GM23338 (cell line): Measurements from ENCODE around the gene TAF15. TPM values are rescaled to one million over a fixed set of nuclear protein-coding genes. Genes with fewer than 3 reads are reported as not detected.

Source experiments
- ATAC-seq: fragments of 200-7000 bp; cut with Tn5 transposase; 3 replicates; pipeline ENCODE4 v1.9.1; 2020
- DNase-seq: peaks from one replicate; pipeline ENCODE4 v3.0.0-alpha.2; 2015; ENCODE audit warnings: low spot score
- H2AFZ ChIP-seq: fragments of 200-600 bp; sonication (generic); 2 replicates; pipeline ENCODE4 v1.8.0; 2016; ENCODE audit warnings: antibody characterized with exemption, mild to moderate bottlenecking, moderate library complexity
- H3F3A ChIP-seq: fragments of 200-600 bp; sonication (generic); replicated peaks from 2 replicates; pipeline ENCODE4 v1.8.0; 2017; ENCODE audit warnings: antibody characterized with exemption, mixed run types, low read depth
- H3K27ac ChIP-seq: fragments of 200-600 bp; sonication (generic); 2 replicates; pipeline ENCODE4 v1.6.1; 2016; ENCODE audit warnings: low read depth
- H3K27me3 ChIP-seq: fragments of 200-600 bp; sonication (generic); 2 replicates; pipeline ENCODE4 v1.8.0; 2016; ENCODE audit warnings: mild to moderate bottlenecking, mixed run types, moderate library complexity; ENCODE audit not compliant: insufficient read depth
- H3K36me3 ChIP-seq: fragments of 200-600 bp; sonication (generic); 2 replicates; pipeline ENCODE4 v1.8.0; 2016; ENCODE audit warnings: mild to moderate bottlenecking; ENCODE audit not compliant: insufficient read depth
- H3K4me1 ChIP-seq: fragments of 200-600 bp; sonication (generic); 2 replicates; pipeline ENCODE4 v1.8.0; 2016; ENCODE audit warnings: mild to moderate bottlenecking, moderate library complexity; ENCODE audit not compliant: insufficient read depth
- H3K4me2 ChIP-seq: fragments of 200-600 bp; sonication (generic); 2 replicates; pipeline ENCODE4 v1.7.1; 2017; ENCODE audit warnings: mixed run types
- H3K4me3 ChIP-seq: fragments of 200-600 bp; sonication (generic); 2 replicates; pipeline ENCODE4 v1.6.1; 2016; ENCODE audit warnings: mixed run types
- H3K79me2 ChIP-seq: fragments of 200-600 bp; sonication (generic); replicated peaks from 2 replicates; pipeline ENCODE4 v1.8.0; 2017; ENCODE audit warnings: mild to moderate bottlenecking; ENCODE audit not compliant: insufficient read depth
- H3K9me2 ChIP-seq: fragments of 200-600 bp; sonication (generic); 2 replicates; pipeline ENCODE4 v1.8.0; 2017; ENCODE audit not compliant: insufficient read depth
- H4K20me1 ChIP-seq: fragments of 200-600 bp; sonication (generic); replicated peaks from 2 replicates; pipeline ENCODE4 v1.8.0; 2017; ENCODE audit warnings: mild to moderate bottlenecking; ENCODE audit not compliant: insufficient read depth
- H3K27ac Mint-ChIP-seq: 2 replicates; pipeline ENCODE4 v1.8.0; 2020; ENCODE audit warnings: inconsistent platforms, mild to moderate bottlenecking, moderate library complexity, mixed read lengths
- H3K27me3 Mint-ChIP-seq: 3 replicates; pipeline ENCODE4 v1.8.0; 2022; ENCODE audit warnings: low read depth, mild to moderate bottlenecking, moderate library complexity, mixed read lengths, inconsistent platforms; ENCODE audit not compliant: insufficient read depth, poor library complexity
- H3K36me3 Mint-ChIP-seq: 3 replicates; pipeline ENCODE4 v1.8.0; 2021; ENCODE audit warnings: low read depth, mild to moderate bottlenecking, inconsistent platforms, moderate library complexity, mixed read lengths
- H3K4me1 Mint-ChIP-seq: 3 replicates; pipeline ENCODE4 v1.8.0; 2020; ENCODE audit warnings: mild to moderate bottlenecking, inconsistent platforms, mixed read lengths
- H3K4me3 Mint-ChIP-seq: 3 replicates; pipeline ENCODE4 v1.8.0; 2021; ENCODE audit warnings: moderate library complexity, mild to moderate bottlenecking, inconsistent platforms, mixed read lengths
- H3K9me3 Mint-ChIP-seq: 3 replicates; pipeline ENCODE4 v1.8.0; 2020; ENCODE audit warnings: moderate library complexity, mild to moderate bottlenecking, inconsistent platforms, mixed read lengths
- CREB1 ChIP-seq: fragments of 250-450 bp; sonication (Bioruptor Pico); IDR thresholded peaks from 2 replicates; pipeline ENCODE4 v1.5.0; 2020; ENCODE audit warnings: low read depth, mild to moderate bottlenecking, moderate library complexity
- CTCF ChIP-seq, 2 experiments: fragments of 200-600 bp in 1 of 2; sonication (generic) in 1 of 2; conservative IDR thresholded peaks; 2 replicates each; pipeline versions ENCODE4 v1.5.1 to v1.6.1; 2016 to 2017; ENCODE audit warnings: antibody characterized with exemption in 2 of 2, low read depth in 2 of 2, mild to moderate bottlenecking in 2 of 2, moderate library complexity in 1 of 2
- EZH2 ChIP-seq: fragments of 200-600 bp; sonication (generic); IDR thresholded peaks from one replicate; pipeline ENCODE4 v1.8.0; 2017; ENCODE audit warnings: antibody characterized with exemption, mild to moderate bottlenecking, low read depth; ENCODE audit not compliant: unreplicated experiment
- EZH2phosphoT487 ChIP-seq: fragments of 200-600 bp; sonication (generic); IDR thresholded peaks from one replicate; pipeline ENCODE4 v1.8.1; 2018; ENCODE audit warnings: antibody characterized with exemption; ENCODE audit not compliant: unreplicated experiment
- JUNB ChIP-seq: IDR thresholded peaks from one replicate; pipeline ENCODE4 v1.6.1; 2016; ENCODE audit warnings: antibody characterized with exemption; ENCODE audit not compliant: unreplicated experiment
- NANOG ChIP-seq: IDR thresholded peaks from 2 replicates; pipeline ENCODE4 v1.6.1; 2016; ENCODE audit warnings: antibody characterized with exemption, borderline replicate concordance
- POLR2AphosphoS5 ChIP-seq: IDR thresholded peaks from 2 replicates; pipeline ENCODE4 v1.6.1; 2016; ENCODE audit warnings: antibody characterized with exemption, low read depth
- REST ChIP-seq: IDR thresholded peaks from one replicate; pipeline ENCODE4 v1.6.1; 2018; ENCODE audit warnings: antibody characterized with exemption; ENCODE audit not compliant: unreplicated experiment
- STAT1 ChIP-seq: IDR thresholded peaks from one replicate; pipeline ENCODE4 v1.6.1; 2016; ENCODE audit warnings: antibody characterized with exemption; ENCODE audit not compliant: unreplicated experiment
- ZNF114 ChIP-seq: fragments of 250-450 bp; sonication (Bioruptor Pico); IDR thresholded peaks from 2 replicates; pipeline ENCODE4 v1.5.0; 2020; ENCODE audit warnings: mild to moderate bottlenecking, moderate library complexity
- ZNF331 ChIP-seq: fragments of 250-450 bp; sonication (Bioruptor Pico); IDR thresholded peaks from 2 replicates; pipeline ENCODE4 v1.5.0; 2020; ENCODE audit warnings: low read depth, mild to moderate bottlenecking, moderate library complexity
- polyA plus RNA-seq: library from polyadenylated mRNA; unstranded; fragments of >200 nt; fragmentation: Nextera tagmentation; extraction: Ambion mirVana; gene quantifications from 2 replicates; pipeline ENCODE4 v1.2.1, GENCODE V29; 2016
- total RNA-seq: library from RNA; depleted of rRNA; stranded (reverse); fragments of >200 nt; shearing (Covaris generic); gene quantifications from 2 replicates; pipeline ENCODE4 v1.2.3, GENCODE V29; 2014
- TF ChIP-seq, protein P1 (sequence below): IDR thresholded peaks from 2 replicates; pipeline ENCODE4 v1.6.1; 2016; ENCODE audit warnings: antibody characterized with exemption

Gene TAF15
- total and polyA plus RNA-seq, 2 experiments from 2014 or later = 33.8 to 109 TPM

GRCh38 chr17:35788477-35789368, 20.6 kb upstream of the TAF15 start:
- Mint-ChIP-seq H3K36me3 (no peaks in the 10 kb centered on the region), H3K9me3 (no peaks in the 10 kb centered on the region), H3K4me1 (peaks cover 6% of the 10 kb centered on the region; the same call in 2 of the 3 replicates), H3K4me3 (no peak overlapping the region), H3K27ac (no peak overlapping the region), H3K27me3 (peaks cover 12% of the 10 kb centered on the region)
- no peak for TF ChIP-seq CREB1 (CRISPR knock-in tag)
- no peak for TF ChIP-seq ZNF331 (CRISPR knock-in tag)
- TF ChIP-seq POLR2AphosphoS5 = no peak
- TF ChIP-seq REST = no peak
- TF ChIP-seq JUNB = no peak
- H3K9me2 ChIP-seq = no peaks in the 10 kb centered on the region
- no peaks in the 10 kb centered on the region for H3F3A ChIP-seq
- no peaks in the 10 kb centered on the region for H3K36me3 ChIP-seq
- no peaks in the 10 kb centered on the region for H3K4me1 ChIP-seq
- no peaks in the 10 kb centered on the region for H4K20me1 ChIP-seq
- ATAC-seq (no peak), DNase-seq (no peak)
- H3K4me2 ChIP-seq = no peak overlapping the region
- no peak overlapping the region for H3K27ac ChIP-seq
- peaks cover 30% of the 10 kb centered on the region for H3K27me3 ChIP-seq
- no peak overlapping the region for H2AFZ ChIP-seq
- no peak overlapping the region for H3K4me3 ChIP-seq
- no peaks in the 10 kb centered on the region for H3K79me2 ChIP-seq

- TF ChIP-seq, protein P1, sequence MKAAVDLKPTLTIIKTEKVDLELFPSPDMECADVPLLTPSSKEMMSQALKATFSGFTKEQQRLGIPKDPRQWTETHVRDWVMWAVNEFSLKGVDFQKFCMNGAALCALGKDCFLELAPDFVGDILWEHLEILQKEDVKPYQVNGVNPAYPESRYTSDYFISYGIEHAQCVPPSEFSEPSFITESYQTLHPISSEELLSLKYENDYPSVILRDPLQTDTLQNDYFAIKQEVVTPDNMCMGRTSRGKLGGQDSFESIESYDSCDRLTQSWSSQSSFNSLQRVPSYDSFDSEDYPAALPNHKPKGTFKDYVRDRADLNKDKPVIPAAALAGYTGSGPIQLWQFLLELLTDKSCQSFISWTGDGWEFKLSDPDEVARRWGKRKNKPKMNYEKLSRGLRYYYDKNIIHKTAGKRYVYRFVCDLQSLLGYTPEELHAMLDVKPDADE = no peak
- TF ChIP-seq EZH2phosphoT487 = no peak
- no peak for TF ChIP-seq CREB1 (CRISPR knock-in tag)
- TF ChIP-seq STAT1 = no peak
- TF ChIP-seq ZNF331 (CRISPR knock-in tag) = no peak
- no peak for TF ChIP-seq ZNF114
- no peak for TF ChIP-seq NANOG
- TF ChIP-seq REST = no peak
- TF ChIP-seq POLR2AphosphoS5 = no peak
- no peak for TF ChIP-seq EZH2
- TF ChIP-seq CTCF (conservative IDR thresholded peaks at IDR 0.05; ENCODE audit: low read depth in 2 of 2) = no peak
- TF ChIP-seq JUNB = no peak
- H3K4me1 ChIP-seq = 0 out of 2 replicates have a peak, but pooled peaks cover 5% of the 10 kb centered on the region
- H2AFZ ChIP-seq = no peak overlapping the region
- Mint-ChIP-seq H3K36me3 (no peaks in the 10 kb centered on the region; the same call in 2 of the 3 replicates), H3K27me3 (peaks cover 28% of the 10 kb centered on the region), H3K4me3 (no peak overlapping the region), H3K4me1 (peaks cover 10% of the 10 kb centered on the region; the same call in 2 of the 3 replicates), H3K9me3 (no peaks in the 10 kb centered on the region), H3K27ac (no peak overlapping the region)
- DNase-seq (no peak), ATAC-seq (no peak)
- no peaks in the 10 kb centered on the region for H3K9me2 ChIP-seq
- H3K4me3 ChIP-seq = no peak overlapping the region
- H3K79me2 ChIP-seq = no peaks in the 10 kb centered on the region
- H4K20me1 ChIP-seq = no peaks in the 10 kb centered on the region
- H3K27me3 ChIP-seq = peaks cover 50% of the 10 kb centered on the region
- peaks cover 8% of the 10 kb centered on the region for H3F3A ChIP-seq
- no peaks in the 10 kb centered on the region for H3K36me3 ChIP-seq
- H3K4me2 ChIP-seq = no peak overlapping the region
- H3K27ac ChIP-seq = no peak overlapping the region
Measured at GRCh38 chr17:35790841-35791240, 18.4 kb upstream of the TAF15 start.
